HG03103 (cell line): Measurements from ENCODE around the gene SPINDOC.

Experiments used
- ATAC-seq: cut with Tn5 transposase; IDR thresholded peaks from one replicate; pipeline ENCODE4 v1.9.1; 2021; ENCODE audit warnings: low read depth; ENCODE audit not compliant: unreplicated experiment

SPINDOC gene

GRCh38 chr11:63876616-63877015 is 63.4 kb downstream of the SPINDOC start:
- no peak for ATAC-seq
